Measurements from ENCODE around the gene CEP152. TPM values are rescaled to one million over a fixed set of nuclear protein-coding genes. Genes with fewer than 3 reads are reported as not detected.
A peak's percentile ranks its signal among the peaks of the same experiment; 100 is the strongest.

The CEP152 gene
- total RNA-seq, 1 donor from 2014 or later, result 4.2 TPM

DNA sequence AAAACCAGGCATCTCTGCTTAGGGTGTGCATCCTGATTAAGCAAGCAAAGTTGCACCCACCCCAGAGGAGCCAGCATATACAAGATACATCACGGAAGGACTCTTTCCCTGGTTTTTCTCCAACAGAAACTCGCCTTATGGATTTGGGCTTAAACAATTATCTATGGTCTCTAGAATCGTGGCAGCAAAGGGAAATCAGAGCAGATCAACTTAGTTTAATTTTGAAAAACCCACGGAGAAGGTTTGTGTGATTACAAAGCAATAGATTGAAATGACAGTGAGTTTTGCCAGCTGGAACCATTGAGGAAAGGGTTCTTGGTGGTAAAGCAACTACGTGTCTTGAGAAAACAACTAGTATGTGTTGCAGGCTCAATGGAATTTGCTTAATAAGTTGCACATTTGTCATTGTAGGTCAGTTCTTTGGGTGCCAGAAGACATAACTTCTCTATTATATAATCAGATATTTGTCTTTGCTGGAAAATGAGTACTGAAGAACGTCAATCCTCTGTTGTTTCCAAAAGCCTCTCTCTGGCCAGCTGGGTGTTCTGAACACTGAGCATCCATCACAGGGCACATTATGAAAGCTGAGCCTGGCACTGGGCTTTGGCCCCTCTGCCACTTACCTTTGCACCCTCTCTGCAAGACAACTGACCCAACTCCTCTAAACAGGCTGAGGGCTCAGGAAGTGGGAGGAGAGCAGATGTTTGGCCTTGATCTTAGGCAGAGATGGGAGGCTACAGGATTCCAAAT, 89.6 kb downstream of the CEP152 start:
- no peak for FAIRE-seq
- Mint-ChIP-seq H3K36me3 (ENCODE audit: low read depth, unreplicated experiment) (peaks cover 2% of the 10 kb centered on the region), H3K4me3 (ENCODE audit: unreplicated experiment) (no peak overlapping the region), H3K4me1 (ENCODE audit: low read depth, unreplicated experiment) (peaks cover 16% of the 10 kb centered on the region), H3K27ac (ENCODE audit: unreplicated experiment) (no peak overlapping the region), H3K27me3 (ENCODE audit: low read depth, unreplicated experiment) (no peaks in the 10 kb centered on the region), H3K9me3 (ENCODE audit: unreplicated experiment) (peaks cover 4% of the 10 kb centered on the region)
- peak; percentile 85 for DNase-seq (ENCODE audit: low read depth)
- no peak overlapping the region for H2AFZ ChIP-seq (ENCODE audit: low read depth, low read length)
- no peaks in the 10 kb centered on the region for H3K36me3 ChIP-seq (ENCODE audit: insufficient read depth, low read length)
- H3K9me3 ChIP-seq (ENCODE audit: insufficient read depth, low read depth, low read length), result no peaks in the 10 kb centered on the region
- peak overlapping the region; percentile 19 for H3K4me2 ChIP-seq (ENCODE audit: low read length)
- no peak overlapping the region for H3K4me3 ChIP-seq (ENCODE audit: insufficient read depth, low read depth, low read length)
- TF ChIP-seq, protein P1, sequence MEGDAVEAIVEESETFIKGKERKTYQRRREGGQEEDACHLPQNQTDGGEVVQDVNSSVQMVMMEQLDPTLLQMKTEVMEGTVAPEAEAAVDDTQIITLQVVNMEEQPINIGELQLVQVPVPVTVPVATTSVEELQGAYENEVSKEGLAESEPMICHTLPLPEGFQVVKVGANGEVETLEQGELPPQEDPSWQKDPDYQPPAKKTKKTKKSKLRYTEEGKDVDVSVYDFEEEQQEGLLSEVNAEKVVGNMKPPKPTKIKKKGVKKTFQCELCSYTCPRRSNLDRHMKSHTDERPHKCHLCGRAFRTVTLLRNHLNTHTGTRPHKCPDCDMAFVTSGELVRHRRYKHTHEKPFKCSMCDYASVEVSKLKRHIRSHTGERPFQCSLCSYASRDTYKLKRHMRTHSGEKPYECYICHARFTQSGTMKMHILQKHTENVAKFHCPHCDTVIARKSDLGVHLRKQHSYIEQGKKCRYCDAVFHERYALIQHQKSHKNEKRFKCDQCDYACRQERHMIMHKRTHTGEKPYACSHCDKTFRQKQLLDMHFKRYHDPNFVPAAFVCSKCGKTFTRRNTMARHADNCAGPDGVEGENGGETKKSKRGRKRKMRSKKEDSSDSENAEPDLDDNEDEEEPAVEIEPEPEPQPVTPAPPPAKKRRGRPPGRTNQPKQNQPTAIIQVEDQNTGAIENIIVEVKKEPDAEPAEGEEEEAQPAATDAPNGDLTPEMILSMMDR (IDR thresholded peaks at IDR 0.05; ENCODE audit: insufficient read depth, low read depth, low read length), result no peak
- TF ChIP-seq EZH2 (IDR thresholded peaks at IDR 0.05; ENCODE audit: insufficient read depth, low read length), result no peak
- H3K27ac ChIP-seq (ENCODE audit: low read depth, low read length), result no peak overlapping the region
- no peak overlapping the region for H3K9ac ChIP-seq (ENCODE audit: low read length)
- H3K79me2 ChIP-seq (ENCODE audit: insufficient read depth, low read length), result no peaks in the 10 kb centered on the region
- H3K4me1 ChIP-seq (ENCODE audit: insufficient read depth, low read length), result peaks cover 33% of the 10 kb centered on the region
- no peaks in the 10 kb centered on the region for H4K20me1 ChIP-seq (ENCODE audit: insufficient read depth, low read length)
- no peaks in the 10 kb centered on the region for H3K27me3 ChIP-seq (ENCODE audit: insufficient read depth, low read length)

DNA sequence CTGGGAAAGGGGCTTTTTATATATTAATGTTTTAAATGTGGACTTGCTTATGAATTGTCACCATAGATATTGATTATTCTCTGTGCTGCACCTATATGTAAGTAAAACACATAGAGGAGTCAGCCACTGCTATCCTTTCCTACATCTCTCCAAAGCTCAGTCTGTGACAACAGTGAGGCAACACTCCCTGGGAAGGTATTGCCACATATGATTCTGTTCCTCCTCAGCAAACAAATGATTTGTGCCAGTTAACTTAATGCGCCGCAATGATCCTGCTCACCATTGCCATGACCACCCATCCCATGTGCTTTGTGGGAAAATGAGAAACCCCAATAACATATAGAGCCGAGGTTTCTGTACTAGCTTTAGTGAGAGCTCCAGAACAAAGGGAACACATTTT, 90.2 kb downstream of the CEP152 start:
- peaks cover 16% of the 10 kb centered on the region for H3K4me1 Mint-ChIP-seq (ENCODE audit: low read depth, unreplicated experiment)
- Histone ChIP-seq H3K4me1 (ENCODE audit: insufficient read depth, low read length) (peaks cover 33% of the 10 kb centered on the region), H3K9me3 (ENCODE audit: insufficient read depth, low read depth, low read length) (no peaks in the 10 kb centered on the region), H3K4me2 (ENCODE audit: low read length) (no peak overlapping the region), H4K20me1 (ENCODE audit: insufficient read depth, low read length) (no peaks in the 10 kb centered on the region), H3K4me3 (ENCODE audit: insufficient read depth, low read depth, low read length) (no peak overlapping the region), H2AFZ (ENCODE audit: low read depth, low read length) (no peak overlapping the region), H3K36me3 (ENCODE audit: insufficient read depth, low read length) (no peaks in the 10 kb centered on the region), H3K27me3 (ENCODE audit: insufficient read depth, low read length) (no peaks in the 10 kb centered on the region), H3K79me2 (ENCODE audit: insufficient read depth, low read length) (no peaks in the 10 kb centered on the region), H3K9ac (ENCODE audit: low read length) (no peak overlapping the region), H3K27ac (ENCODE audit: low read depth, low read length) (no peak overlapping the region)
- H3K4me3 Mint-ChIP-seq (ENCODE audit: unreplicated experiment), result no peak overlapping the region
- H3K27me3 Mint-ChIP-seq (ENCODE audit: low read depth, unreplicated experiment), result no peaks in the 10 kb centered on the region
- H3K36me3 Mint-ChIP-seq (ENCODE audit: low read depth, unreplicated experiment), result peaks cover 2% of the 10 kb centered on the region
- H3K27ac Mint-ChIP-seq (ENCODE audit: unreplicated experiment), result no peak overlapping the region
- TF ChIP-seq, protein P1 (IDR thresholded peaks at IDR 0.05; ENCODE audit: insufficient read depth, low read depth, low read length), result no peak
- no peak for TF ChIP-seq EZH2 (IDR thresholded peaks at IDR 0.05; ENCODE audit: insufficient read depth, low read length)
- no peak for FAIRE-seq
- no peak for DNase-seq (ENCODE audit: low read depth)
- H3K9me3 Mint-ChIP-seq (ENCODE audit: unreplicated experiment), result peaks cover 5% of the 10 kb centered on the region

DNA sequence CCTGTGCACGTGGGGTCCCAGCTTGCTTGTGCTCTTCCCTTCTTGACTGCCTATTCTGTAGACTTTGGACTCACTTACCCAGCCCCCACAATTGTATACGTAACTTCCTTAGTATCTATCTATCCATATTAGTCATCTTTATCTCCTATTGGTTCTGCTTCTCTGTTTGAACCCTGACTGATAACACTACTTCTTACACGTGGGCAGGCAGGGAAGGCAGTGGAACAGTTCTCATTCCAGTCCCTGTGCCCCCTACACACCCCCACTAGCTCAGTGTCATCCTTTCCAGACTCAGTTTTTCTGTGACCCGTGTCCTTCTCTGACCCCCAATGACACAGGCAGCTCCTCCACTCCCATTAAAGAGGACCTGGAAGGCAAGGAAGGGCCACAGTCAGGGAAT, 91.2 kb downstream of the CEP152 start:
- Histone ChIP-seq H3K79me2 (ENCODE audit: insufficient read depth, low read length) (no peaks in the 10 kb centered on the region), H3K4me2 (ENCODE audit: low read length) (no peak overlapping the region), H3K27me3 (ENCODE audit: insufficient read depth, low read length) (no peaks in the 10 kb centered on the region), H3K9me3 (ENCODE audit: insufficient read depth, low read depth, low read length) (no peaks in the 10 kb centered on the region), H3K4me3 (ENCODE audit: insufficient read depth, low read depth, low read length) (no peak overlapping the region), H3K9ac (ENCODE audit: low read length) (no peak overlapping the region), H3K27ac (ENCODE audit: low read depth, low read length) (no peak overlapping the region), H3K36me3 (ENCODE audit: insufficient read depth, low read length) (no peaks in the 10 kb centered on the region), H3K4me1 (ENCODE audit: insufficient read depth, low read length) (peaks cover 33% of the 10 kb centered on the region), H2AFZ (ENCODE audit: low read depth, low read length) (no peak overlapping the region), H4K20me1 (ENCODE audit: insufficient read depth, low read length) (no peaks in the 10 kb centered on the region)
- no peak overlapping the region for H3K4me3 Mint-ChIP-seq (ENCODE audit: unreplicated experiment)
- FAIRE-seq (no peak), DNase-seq (ENCODE audit: low read depth) (no peak)
- no peaks in the 10 kb centered on the region for H3K27me3 Mint-ChIP-seq (ENCODE audit: low read depth, unreplicated experiment)
- no peak for TF ChIP-seq EZH2 (IDR thresholded peaks at IDR 0.05; ENCODE audit: insufficient read depth, low read length)
- TF ChIP-seq, protein P1 (IDR thresholded peaks at IDR 0.05; ENCODE audit: insufficient read depth, low read depth, low read length), result no peak
- H3K27ac Mint-ChIP-seq (ENCODE audit: unreplicated experiment), result no peak overlapping the region
- peaks cover 9% of the 10 kb centered on the region for H3K9me3 Mint-ChIP-seq (ENCODE audit: unreplicated experiment)
- H3K4me1 Mint-ChIP-seq (ENCODE audit: low read depth, unreplicated experiment), result peaks cover 16% of the 10 kb centered on the region
- peaks cover 2% of the 10 kb centered on the region for H3K36me3 Mint-ChIP-seq (ENCODE audit: low read depth, unreplicated experiment)

Measured in astrocyte (in vitro differentiated cells and primary cell).